B cell (primary cell): ENCODE measurements around the gene SLC7A11.

Experiments
- CTCF ChIP-seq: fragments of 200-600 bp; IDR thresholded peaks from one replicate; pipeline ENCODE4 v1.8.0; 2022; ENCODE audit warnings: antibody characterized with exemption, mild to moderate bottlenecking
- EZH2 ChIP-seq: IDR thresholded peaks from 2 replicates; pipeline ENCODE4 v1.6.1; 2012; ENCODE audit warnings: borderline replicate concordance, low read depth, mild to moderate bottlenecking, moderate library complexity, low read length; ENCODE audit not compliant: insufficient read depth, poor library complexity, severe bottlenecking

DNA sequence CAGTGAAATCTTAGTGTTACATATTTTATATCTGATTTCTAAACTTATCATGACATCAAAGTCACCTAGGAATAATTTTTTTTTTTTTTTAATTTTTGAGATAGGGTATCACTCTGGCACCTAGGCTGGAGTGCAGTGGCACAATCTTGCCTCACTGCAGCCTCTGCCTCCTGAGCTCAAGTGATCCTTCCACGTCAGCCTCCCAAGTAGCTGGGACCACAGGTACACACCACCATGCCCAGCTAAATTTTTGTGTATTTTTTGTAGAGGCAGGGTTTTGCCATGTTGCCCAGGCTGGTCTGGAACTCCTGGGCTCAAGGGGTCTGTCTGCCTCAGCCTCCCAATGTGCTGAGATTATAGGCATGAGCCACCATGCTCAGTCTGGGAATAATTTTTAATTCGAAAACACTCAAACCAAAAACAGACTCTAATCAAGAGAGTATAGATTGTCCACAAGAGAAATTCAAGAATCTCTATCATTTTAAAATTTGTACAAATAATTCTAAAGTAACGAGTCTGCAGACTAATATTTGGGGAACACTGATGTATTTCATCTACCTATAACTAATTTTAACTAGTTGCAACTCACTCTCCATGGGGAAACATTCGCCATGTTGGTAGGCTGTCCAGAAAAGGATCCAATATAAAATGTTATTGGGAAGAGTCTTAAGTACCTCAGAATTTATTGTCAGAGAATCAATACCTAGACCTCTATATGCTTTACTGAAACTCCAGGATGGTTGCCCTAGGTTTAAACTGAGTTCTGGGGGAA, 3.4 kb downstream of the SLC7A11 start:
- TF ChIP-seq CTCF, result no peak
- TF ChIP-seq EZH2, result no peak
